A549 treated with AZD2906 at 1 μM for 4 hours (cell line): ENCODE measurements around the gene TFIP11. TPM values are rescaled to one million over a fixed set of nuclear protein-coding genes. Genes with fewer than 3 reads are reported as not detected.

Experiments used
- total RNA-seq: library from RNA; stranded (reverse); fragments of 200-300 nt; extraction: Qiagen RNA extraction; gene quantifications from 5 replicates; pipeline ENCODE4 v1.2.3, GENCODE V29; 2022

Gene TFIP11
- 20.0 to 23.8 TPM (median 22.1 TPM) in 5 replicates for total RNA-seq

GRCh38 chr22:26512149-26512793, at the start of gene TFIP11:
Gene TFIP11 (minus strand): TSS chr22:26512473. CDS start chr22:26510272, 2,201 bp downstream.

GRCh38 chr22:26483439-26484359, 28.6 kb downstream of the TFIP11 start, which contains the start of the genes HPS4 and SRRD:
Gene HPS4 (minus strand): TSS chr22:26483783. CDS start chr22:26481762, 2,021 bp downstream.
Gene SRRD (plus strand): TSS chr22:26483877. CDS start chr22:26483891, 14 bp downstream.

Other genes starting within 250 kb of the TFIP11 start
- 1.2 to 1.6 TPM (median 1.4 TPM) in 5 replicates for gene ASPHD2, start 83.2 kb downstream of the TFIP11 start, total RNA-seq
- gene HPS4, start 28.7 kb downstream of the TFIP11 start, total RNA-seq = 14.3 to 17.0 TPM (median 14.4 TPM) in 5 replicates
- gene SRRD, start 28.6 kb downstream of the TFIP11 start, total RNA-seq = 18.2 to 21.5 TPM (median 18.8 TPM) in 5 replicates
- gene TPST2, start 77.7 kb upstream of the TFIP11 start, total RNA-seq = 8.0 to 9.0 TPM (median 8.8 TPM) in 5 replicates
- not detected in 5 replicates for gene CRYBB1, start 105.6 kb upstream of the TFIP11 start, total RNA-seq
- gene CRYBA4, start 109.5 kb upstream of the TFIP11 start, total RNA-seq = not detected in 5 replicates
- 0.14 to 0.30 TPM (median 0.23 TPM) in 5 replicates for gene MIAT, start 145.1 kb upstream of the TFIP11 start, total RNA-seq